GM18520 (cell line): Measurements from ENCODE around the gene GRID1.

Source experiments
- ATAC-seq: cut with Tn5 transposase; IDR thresholded peaks from one replicate; pipeline ENCODE4 v1.9.1; 2021; ENCODE audit not compliant: unreplicated experiment

Gene GRID1

GRCh38 chr10:86355571-86356038 is 11.0 kb downstream of the GRID1 start:
- ATAC-seq = no peak

GRCh38 chr10:86354761-86355540 is 11.6 kb downstream of the GRID1 start:
- no peak for ATAC-seq

- no peak for ATAC-seq
Observed at GRCh38 chr10:86353506-86354485, 12.8 kb downstream of the GRID1 start.

- ATAC-seq = no peak
Observed at GRCh38 chr10:86350897-86351296, 15.7 kb downstream of the GRID1 start.

GRCh38 chr10:86349940-86350630 is 16.5 kb downstream of the GRID1 start:
- no peak for ATAC-seq

GRCh38 chr10:86349474-86349873 is 17.1 kb downstream of the GRID1 start:
- ATAC-seq = no peak

- ATAC-seq = no peak
Observed at GRCh38 chr10:86348321-86349210, 18.0 kb downstream of the GRID1 start.

GRCh38 chr10:86347856-86348255 is 18.7 kb downstream of the GRID1 start:
- ATAC-seq = no peak

- ATAC-seq = no peak
Observed at GRCh38 chr10:86346799-86347665, 19.6 kb downstream of the GRID1 start.

GRCh38 chr10:86345859-86346798 is 20.5 kb downstream of the GRID1 start:
- no peak for ATAC-seq

- ATAC-seq = no peak
Observed at GRCh38 chr10:86345296-86345858, 21.2 kb downstream of the GRID1 start.

- no peak for ATAC-seq
Observed at GRCh38 chr10:86344714-86345161, 21.9 kb downstream of the GRID1 start.

GRCh38 chr10:86344281-86344680 is 22.3 kb downstream of the GRID1 start:
- ATAC-seq = no peak

- ATAC-seq = no peak
Observed at GRCh38 chr10:86343761-86344160, 22.8 kb downstream of the GRID1 start.

- no peak for ATAC-seq
Observed at GRCh38 chr10:86342111-86342863, 24.3 kb downstream of the GRID1 start.

GRCh38 chr10:86341361-86341811 is 25.2 kb downstream of the GRID1 start:
- ATAC-seq = no peak

GRCh38 chr10:86340991-86341260 is 25.7 kb downstream of the GRID1 start:
- no peak for ATAC-seq
